OCI-LY7 (cell line): ENCODE measurements around the gene PBX1. TPM values are rescaled to one million over a fixed set of nuclear protein-coding genes. Genes with fewer than 3 reads are reported as not detected.

ENCODE experiments used
- BruUV-seq: library from RNA; stranded (reverse); fragments of 400-500 nt; replicated peaks from 2 replicates; lab custom pipeline; 2021; lab: Mats Ljungman, UMichigan
- CTCF ChIA-PET: fragments of 300-600 bp; sonication (Branson Sonifier 250); formaldehyde crosslinking; loops from one replicate; lab custom pipeline; 2022; ENCODE audit warnings: antibody characterized with exemption; ENCODE audit not compliant: unreplicated experiment; lab: Charles Lee
- POLR2A ChIA-PET: fragments of 300-600 bp; sonication (Branson Sonifier 250); formaldehyde crosslinking; loops from one replicate; lab custom pipeline; 2022; ENCODE audit warnings: antibody characterized with exemption; lab: Charles Lee
- DNase-seq: peaks from one replicate; pipeline ENCODE4 v3.0.0-alpha.2; 2015; ENCODE audit warnings: low spot score
- H2AFZ ChIP-seq: fragments of 200-600 bp; sonication (generic), shearing (Covaris generic); 2 replicates; pipeline ENCODE4 v1.6.1; 2014; ENCODE audit warnings: mild to moderate bottlenecking, antibody characterized with exemption, low read length, moderate library complexity
- H3K27ac ChIP-seq: fragments of 200-600 bp; sonication (generic); 2 replicates; pipeline ENCODE4 v1.5.1; 2014; ENCODE audit warnings: mixed run types, low read depth, mild to moderate bottlenecking, moderate library complexity, low read length, inconsistent platforms; ENCODE audit not compliant: poor library complexity, severe bottlenecking
- H3K36me3 ChIP-seq: fragments of 200-600 bp; sonication (generic); 2 replicates; pipeline ENCODE4 v1.6.1; 2014; ENCODE audit warnings: mild to moderate bottlenecking, antibody characterized with exemption, low read length, moderate library complexity, mixed read lengths; ENCODE audit not compliant: insufficient read depth
- H3K4me1 ChIP-seq: fragments of 200-600 bp; sonication (generic); 2 replicates; pipeline ENCODE4 v1.5.1; 2014; ENCODE audit warnings: mild to moderate bottlenecking, low read length; ENCODE audit not compliant: insufficient read depth, poor library complexity, severe bottlenecking
- H3K4me2 ChIP-seq: fragments of 200-600 bp; sonication (generic); 2 replicates; pipeline ENCODE4 v1.6.1; 2014; ENCODE audit warnings: mild to moderate bottlenecking, low read length
- H3K4me3 ChIP-seq: fragments of 200-600 bp; sonication (generic); 2 replicates; pipeline ENCODE4 v1.5.1; 2014; ENCODE audit warnings: mild to moderate bottlenecking, low read depth, low read length; ENCODE audit not compliant: poor library complexity, severe bottlenecking
- H3K79me2 ChIP-seq: fragments of 200-600 bp; sonication (generic); 2 replicates; pipeline ENCODE4 v1.6.1; 2016; ENCODE audit warnings: low read depth, mild to moderate bottlenecking, low read length, moderate library complexity, mixed read lengths; ENCODE audit not compliant: insufficient read depth
- H3K9me2 ChIP-seq: fragments of 200-600 bp; sonication (generic); 2 replicates; pipeline ENCODE4 v1.6.1; 2016; ENCODE audit warnings: mild to moderate bottlenecking, low read length, mixed read lengths; ENCODE audit not compliant: insufficient read depth
- H3K9me3 ChIP-seq: fragments of 200-600 bp; sonication (generic); 2 replicates; pipeline ENCODE4 v1.6.1; 2014; ENCODE audit warnings: mild to moderate bottlenecking, mixed run types, low read length, mixed read lengths
- H4K20me1 ChIP-seq: fragments of 200-600 bp; sonication (generic); 2 replicates; pipeline ENCODE4 v1.6.1; 2014; ENCODE audit warnings: mild to moderate bottlenecking, antibody characterized with exemption, low read length, moderate library complexity, mixed read lengths; ENCODE audit not compliant: insufficient read depth
- EZH2phosphoT487 ChIP-seq: fragments of 200-600 bp; sonication (generic); IDR thresholded peaks from 2 replicates; pipeline ENCODE4 v1.6.1; 2018; ENCODE audit warnings: low read depth, borderline replicate concordance, mild to moderate bottlenecking, mixed run types, antibody characterized with exemption, low read length, moderate library complexity, mixed read lengths
- intact Hi-C: fragments of 100-400 bp; cut with micrococcal nuclease; formaldehyde crosslinking; loops from one replicate; pipeline ENCODE4 v1.10.0; 2022; ENCODE audit not compliant: unreplicated experiment
- total RNA-seq, 2 experiments: library from RNA; depleted of rRNA in 1 of 2; stranded (reverse); fragments of >200 nt in 1 of 2; shearing (Covaris generic) in 1 of 2; gene quantifications; 2 replicates each; pipeline ENCODE4 v1.2.3, GENCODE V29; 2014 to 2022
- TF ChIP-seq, protein P1 (sequence below): fragments of 200-600 bp; sonication (generic); conservative IDR thresholded peaks from 2 replicates; pipeline ENCODE4 v1.5.1; 2014; ENCODE audit warnings: mild to moderate bottlenecking, antibody characterized with exemption, low read length, moderate library complexity, mixed read lengths

Gene PBX1
- total RNA-seq, 2 experiments from 2014 or later: not detected

GRCh38 chr1:164644774-164645644 lies 86.0 kb downstream of the PBX1 start:
- intact Hi-C loops: no loop called here
- Histone ChIP-seq H2AFZ (no peak overlapping the region), H3K9me3 (no peaks in the 10 kb centered on the region), H3K36me3 (no peaks in the 10 kb centered on the region), H4K20me1 (no peaks in the 10 kb centered on the region), H3K4me1 (no peaks in the 10 kb centered on the region), H3K79me2 (no peaks in the 10 kb centered on the region), H3K27ac (no peak overlapping the region), H3K4me3 (no peak overlapping the region), H3K9me2 (no peaks in the 10 kb centered on the region), H3K4me2 (no peak overlapping the region)
- DNase-seq: no peak
- ChIA-PET CTCF (no interaction called here), POLR2A (no interaction called here)
- TF ChIP-seq, protein P1, sequence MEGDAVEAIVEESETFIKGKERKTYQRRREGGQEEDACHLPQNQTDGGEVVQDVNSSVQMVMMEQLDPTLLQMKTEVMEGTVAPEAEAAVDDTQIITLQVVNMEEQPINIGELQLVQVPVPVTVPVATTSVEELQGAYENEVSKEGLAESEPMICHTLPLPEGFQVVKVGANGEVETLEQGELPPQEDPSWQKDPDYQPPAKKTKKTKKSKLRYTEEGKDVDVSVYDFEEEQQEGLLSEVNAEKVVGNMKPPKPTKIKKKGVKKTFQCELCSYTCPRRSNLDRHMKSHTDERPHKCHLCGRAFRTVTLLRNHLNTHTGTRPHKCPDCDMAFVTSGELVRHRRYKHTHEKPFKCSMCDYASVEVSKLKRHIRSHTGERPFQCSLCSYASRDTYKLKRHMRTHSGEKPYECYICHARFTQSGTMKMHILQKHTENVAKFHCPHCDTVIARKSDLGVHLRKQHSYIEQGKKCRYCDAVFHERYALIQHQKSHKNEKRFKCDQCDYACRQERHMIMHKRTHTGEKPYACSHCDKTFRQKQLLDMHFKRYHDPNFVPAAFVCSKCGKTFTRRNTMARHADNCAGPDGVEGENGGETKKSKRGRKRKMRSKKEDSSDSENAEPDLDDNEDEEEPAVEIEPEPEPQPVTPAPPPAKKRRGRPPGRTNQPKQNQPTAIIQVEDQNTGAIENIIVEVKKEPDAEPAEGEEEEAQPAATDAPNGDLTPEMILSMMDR: no peak
- no peak for TF ChIP-seq EZH2phosphoT487
- BruUV-seq: no TSS peak

GRCh38 chr1:164645921-164646320 lies 86.9 kb downstream of the PBX1 start:
- no TSS peak for BruUV-seq
- TF ChIP-seq, protein P1: no peak
- no peak for TF ChIP-seq EZH2phosphoT487

GRCh38 chr1:164647211-164647610 lies 88.2 kb downstream of the PBX1 start:
- Histone ChIP-seq H3K27ac (no peak overlapping the region), H2AFZ (no peak overlapping the region), H3K36me3 (no peaks in the 10 kb centered on the region), H3K4me2 (no peak overlapping the region), H3K4me3 (no peak overlapping the region), H4K20me1 (no peaks in the 10 kb centered on the region), H3K9me2 (no peaks in the 10 kb centered on the region), H3K9me3 (no peaks in the 10 kb centered on the region), H3K79me2 (no peaks in the 10 kb centered on the region), H3K4me1 (no peaks in the 10 kb centered on the region)
- ChIA-PET CTCF (no interaction called here), POLR2A (no interaction called here)
- no peak for DNase-seq
- TF ChIP-seq EZH2phosphoT487: no peak
- TF ChIP-seq, protein P1: no peak
- intact Hi-C loops: no loop called here
- BruUV-seq: no TSS peak

More at GRCh38 chr1:164645921-164646320, 86.9 kb downstream of the PBX1 start:
- no peaks in the 10 kb centered on the region for H3K4me1 ChIP-seq
- H3K36me3 ChIP-seq: no peaks in the 10 kb centered on the region
- H4K20me1 ChIP-seq: no peaks in the 10 kb centered on the region
- H2AFZ ChIP-seq: no peak overlapping the region
- CTCF ChIA-PET: no interaction called here
- H3K9me2 ChIP-seq: no peaks in the 10 kb centered on the region
- no peak overlapping the region for H3K4me3 ChIP-seq
- no peak overlapping the region for H3K27ac ChIP-seq
- no peak overlapping the region for H3K4me2 ChIP-seq
- DNase-seq: no peak
- intact Hi-C loops: no loop called here
- no peaks in the 10 kb centered on the region for H3K9me3 ChIP-seq
- POLR2A ChIA-PET: no interaction called here
- H3K79me2 ChIP-seq: no peaks in the 10 kb centered on the region
